B cell (primary cell): ENCODE data around the gene TFAP2C. TPM values are rescaled to one million over a fixed set of nuclear protein-coding genes. Genes with fewer than 3 reads are reported as not detected.

Source experiments
- ATAC-seq: fragments of 200-7000 bp; cut with Tn5 transposase; one replicate; pipeline ENCODE4 v1.10.0; 2021; ENCODE audit warnings: low read depth, mild to moderate bottlenecking, moderate number of reproducible peaks, moderate library complexity
- CTCF ChIA-PET: fragments of 350-600 bp; sonication (Branson Sonifier 250); formaldehyde crosslinking; loops from one replicate; lab custom pipeline; 2021; ENCODE audit warnings: antibody characterized with exemption, inconsistent platforms; lab: Charles Lee
- POLR2A ChIA-PET: fragments of 350-600 bp; sonication (Branson Sonifier 250); formaldehyde crosslinking; loops from one replicate; lab custom pipeline; 2021; ENCODE audit warnings: antibody characterized with exemption; lab: Charles Lee
- DNase-seq: peaks from one replicate; pipeline ENCODE4 v3.0.0; 2013
- H2AFZ ChIP-seq: 2 replicates; pipeline ENCODE4 v1.6.1; 2012; ENCODE audit warnings: mild to moderate bottlenecking, low read depth, low read length; ENCODE audit not compliant: insufficient read depth, poor library complexity, severe bottlenecking
- H3K27ac ChIP-seq, 2 donors: 1 replicate in 1 of 2; 2 replicates in 1 of 2; pipeline ENCODE4 v1.5.1; 2012 to 2013; ENCODE audit warnings: low read length in 2 of 2, mild to moderate bottlenecking in 2 of 2, moderate library complexity in 1 of 2
- H3K27me3 ChIP-seq, 4 experiments: fragments of 200-600 bp in 1 of 4; sonication (generic) in 1 of 4; replicated peaks in 1 of 4; 1 replicate in 2 of 4; 2 replicates in 2 of 4; pipeline versions ENCODE4 v1.6.1 to v1.7.0; 2013 to 2016; ENCODE audit warnings: low read length in 3 of 4, mild to moderate bottlenecking in 2 of 4, mixed read lengths in 1 of 4, moderate library complexity in 1 of 4; ENCODE audit not compliant: insufficient read depth in 4 of 4, control insufficient read depth in 3 of 4; ENCODE audit errors: control extremely low read depth in 1 of 4
- H3K36me3 ChIP-seq, 2 experiments: replicated peaks in 1 of 2; 1 replicate in 1 of 2; 2 replicates in 1 of 2; pipeline versions ENCODE4 v1.6.1 to v1.7.1; 2013; ENCODE audit warnings: low read length in 1 of 2; ENCODE audit not compliant: insufficient read depth in 2 of 2, control insufficient read depth in 1 of 2; ENCODE audit errors: control extremely low read depth in 1 of 2, extremely low read depth in 1 of 2
- H3K4me1 ChIP-seq, 2 donors: fragments of 200-600 bp in 1 of 2; sonication (generic) in 1 of 2; 1 replicate in 1 of 2; 2 replicates in 1 of 2; pipeline versions ENCODE4 v1.5.1 to v1.6.1; 2013 to 2017; ENCODE audit warnings: low read length in 2 of 2; ENCODE audit not compliant: control insufficient read depth in 2 of 2, insufficient read depth in 2 of 2
- H3K4me2 ChIP-seq: replicated peaks from 2 replicates; pipeline ENCODE3; 2012; ENCODE audit warnings: mild to moderate bottlenecking, low read depth, low read length; ENCODE audit not compliant: poor library complexity, severe bottlenecking
- H3K4me3 ChIP-seq, 5 experiments: fragments of 200-600 bp in 1 of 5; sonication (generic) in 1 of 5; 1 replicate in 3 of 5; 2 replicates in 2 of 5; pipeline versions ENCODE4 v1.5.1 to v1.7.0; 2011 to 2016; ENCODE audit warnings: low read length in 4 of 5, mild to moderate bottlenecking in 4 of 5, low read depth in 2 of 5, control low read depth in 1 of 5, moderate library complexity in 1 of 5; ENCODE audit not compliant: insufficient read depth in 1 of 5; ENCODE audit errors: control extremely low read depth in 1 of 5, extremely low read depth in 1 of 5
- H3K79me2 ChIP-seq: fragments of 200-600 bp; sonication (generic); one replicate; pipeline ENCODE4 v1.6.0; 2016; ENCODE audit warnings: low read length; ENCODE audit not compliant: control insufficient read depth, insufficient read depth
- H3K9ac ChIP-seq: fragments of 200-600 bp; sonication (generic); 2 replicates; pipeline ENCODE4 v1.6.1; 2017; ENCODE audit warnings: mild to moderate bottlenecking, low read length, moderate library complexity
- H3K9me3 ChIP-seq, 3 donors: one replicate each; pipeline versions ENCODE4 v1.6.1 to v1.7.1; 2013; ENCODE audit warnings: low read length in 2 of 3; ENCODE audit not compliant: control insufficient read depth in 2 of 3, insufficient read depth in 1 of 3; ENCODE audit errors: control extremely low read depth in 1 of 3
- H4K20me1 ChIP-seq: 2 replicates; pipeline ENCODE4 v1.6.0; 2012; ENCODE audit warnings: mild to moderate bottlenecking, low read length; ENCODE audit not compliant: insufficient read depth, control insufficient read depth, poor library complexity, severe bottlenecking
- H3K27ac Mint-ChIP-seq: one replicate; pipeline ENCODE4 v1.8.0; 2021; ENCODE audit warnings: mixed read lengths
- H3K27me3 Mint-ChIP-seq: one replicate; pipeline ENCODE4 v1.8.0; 2021; ENCODE audit warnings: mixed read lengths
- H3K4me1 Mint-ChIP-seq: one replicate; pipeline ENCODE4 v1.8.0; 2021; ENCODE audit warnings: mixed read lengths
- H3K4me3 Mint-ChIP-seq: one replicate; pipeline ENCODE4 v1.8.0; 2021; ENCODE audit warnings: mixed read lengths
- H3K9me3 Mint-ChIP-seq: one replicate; pipeline ENCODE4 v1.8.0; 2022; ENCODE audit warnings: mixed read lengths; ENCODE audit not compliant: insufficient read depth
- CTCF ChIP-seq: fragments of 200-600 bp; IDR thresholded peaks from one replicate; pipeline ENCODE4 v1.8.0; 2022; ENCODE audit warnings: antibody characterized with exemption, mild to moderate bottlenecking
- EZH2 ChIP-seq: IDR thresholded peaks from 2 replicates; pipeline ENCODE4 v1.6.1; 2012; ENCODE audit warnings: borderline replicate concordance, low read depth, mild to moderate bottlenecking, moderate library complexity, low read length; ENCODE audit not compliant: insufficient read depth, poor library complexity, severe bottlenecking
- WGBS: methylation state at CpG from one replicate; pipeline ENCODE4 v1.1.5; 2013; ENCODE audit warnings: missing lambda C conversion rate; ENCODE audit not compliant: insufficient coverage; 5-methylcytosine and 5-hydroxymethylcytosine counted together
- intact Hi-C: fragments of 100-400 bp; cut with micrococcal nuclease; formaldehyde crosslinking; loops from one replicate; pipeline ENCODE4 v1.10.0; 2022
- polyA plus RNA-seq: library from polyadenylated mRNA; depleted of rRNA; stranded (reverse); fragments of >200 nt; gene quantifications from 2 replicates; pipeline ENCODE4 v1.2.3, GENCODE V29; 2012
- total RNA-seq, 2 donors: library from RNA; stranded (reverse); fragments of 120-200 nt in 1 of 2; gene quantifications; 1 replicate in 1 of 2; 2 replicates in 1 of 2; pipeline versions ENCODE4 v1.2.3 to v1.2.4, GENCODE V29; 2013 to 2022

Gene TFAP2C
- total and polyA plus RNA-seq, 2 donors (not counting 1 experiment from before 2014, with no cell fraction given) = not detected

- intact Hi-C loops = no loop called here
- H3K27me3 ChIP-seq = no peaks in the 10 kb centered on the region
- Mint-ChIP-seq H3K4me1 (no peaks in the 10 kb centered on the region), H3K4me3 (no peak overlapping the region), H3K27me3 (no peaks in the 10 kb centered on the region), H3K27ac (no peak overlapping the region), H3K9me3 (no peaks in the 10 kb centered on the region)
- H4K20me1 ChIP-seq = no peaks in the 10 kb centered on the region
- ChIA-PET POLR2A (no interaction called here), CTCF (no interaction called here)
- no peak for DNase-seq
- H3K4me2 ChIP-seq = no peak overlapping the region
- no peaks in the 10 kb centered on the region for H3K79me2 ChIP-seq
- H3K4me3 ChIP-seq = no peak overlapping the region
- TF ChIP-seq CTCF (no peak), EZH2 (no peak)
- H3K27ac ChIP-seq = no peak overlapping the region
- 60% methylated on average over 1 of the region's 2 CpGs for WGBS
- no peaks in the 10 kb centered on the region for H3K36me3 ChIP-seq
- no peaks in the 10 kb centered on the region for H3K4me1 ChIP-seq
- H3K9ac ChIP-seq = no peak overlapping the region
- no peak for ATAC-seq
- H3K9me3 ChIP-seq = no peaks in the 10 kb centered on the region
- H2AFZ ChIP-seq = no peak overlapping the region
Measured at GRCh38 chr20:56581701-56582100, 47.4 kb upstream of the TFAP2C start.

DNA sequence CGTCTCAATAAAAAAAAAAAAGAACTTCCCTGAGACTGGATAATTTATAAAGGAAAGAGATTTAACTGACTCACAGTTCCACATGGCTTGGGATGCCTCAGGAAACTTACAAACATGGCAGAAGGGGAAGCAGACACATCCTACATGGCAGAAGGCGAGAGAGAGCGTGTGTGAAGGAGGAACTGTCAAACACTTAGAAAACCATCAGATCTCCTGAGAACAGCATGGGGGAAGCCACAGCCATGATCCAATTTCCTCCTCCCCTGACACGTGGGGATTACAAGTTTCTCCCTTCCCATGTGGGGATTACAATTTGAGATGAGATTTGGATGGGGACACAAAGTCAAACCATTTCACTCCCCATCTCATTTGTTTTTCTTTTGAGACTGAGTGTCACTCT, 46.6 kb upstream of the TFAP2C start:
- no peaks in the 10 kb centered on the region for H3K36me3 ChIP-seq
- H4K20me1 ChIP-seq = no peaks in the 10 kb centered on the region
- Mint-ChIP-seq H3K4me1 (no peaks in the 10 kb centered on the region), H3K9me3 (no peaks in the 10 kb centered on the region), H3K4me3 (no peak overlapping the region), H3K27ac (no peak overlapping the region), H3K27me3 (no peaks in the 10 kb centered on the region)
- ChIA-PET CTCF (no interaction called here), POLR2A (no interaction called here)
- no peak overlapping the region for H3K27ac ChIP-seq
- H3K27me3 ChIP-seq = no peaks in the 10 kb centered on the region
- ATAC-seq = no peak
- H2AFZ ChIP-seq = no peak overlapping the region
- no peaks in the 10 kb centered on the region for H3K9me3 ChIP-seq
- H3K4me3 ChIP-seq = no peak overlapping the region
- intact Hi-C loops = no loop called here
- no peak overlapping the region for H3K9ac ChIP-seq
- no peaks in the 10 kb centered on the region for H3K79me2 ChIP-seq
- TF ChIP-seq EZH2 (no peak), CTCF (no peak)
- no peak overlapping the region for H3K4me2 ChIP-seq
- no CpG with 5 or more reads among the region's 4 CpGs for WGBS
- no peaks in the 10 kb centered on the region for H3K4me1 ChIP-seq
- DNase-seq = no peak
